ENCODE data around the gene ADCY4. TPM values are rescaled to one million over a fixed set of nuclear protein-coding genes. Genes with fewer than 3 reads are reported as not detected.

ADCY4 gene
- total and polyA plus RNA-seq, 9 donors: 7.8 to 33.3 (median 11.9) TPM

DNA sequence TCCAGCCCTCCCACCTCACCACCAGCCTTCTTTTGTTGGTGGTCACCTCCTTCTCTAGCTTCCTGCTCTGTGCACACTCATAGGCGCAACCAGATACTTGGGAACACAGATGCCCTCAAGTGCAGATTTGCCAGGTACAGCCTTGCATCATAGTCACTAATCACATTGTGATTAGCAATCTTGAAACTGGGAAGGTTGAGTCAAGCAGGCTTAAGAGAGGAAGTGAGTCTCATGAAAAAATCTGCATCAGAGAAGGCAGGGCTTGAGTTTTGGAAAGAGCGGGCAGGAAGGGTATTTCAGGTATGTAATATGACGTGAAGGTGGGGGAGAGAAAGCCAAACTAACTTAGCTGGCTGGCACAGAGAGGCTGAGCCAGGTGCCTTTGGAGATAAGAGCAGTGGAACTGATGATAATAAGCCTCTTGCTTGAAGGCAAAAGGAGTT is 60.7 kb downstream of the ADCY4 start:
- WGBS, 3 donors: 90 to 93% (median 91%) methylated on average over 3 of the region's 3 CpGs
- intact Hi-C loops (cut with DNase I): no loop called here
- H3K27ac ChIP-seq: no peak overlapping the region

GRCh38 chr14:24273422-24273998 is 61.4 kb downstream of the ADCY4 start:
- DNase-seq: no peak
- WGBS, 3 donors: 61 to 79% (median 61%) methylated on average over 3 of the region's 3 CpGs
- no peak overlapping the region for H3K27ac ChIP-seq
- no peaks in the 10 kb centered on the region for H3K9me3 ChIP-seq
- TF ChIP-seq POLR2A (IDR thresholded peaks at IDR 0.05): no peak
- TF ChIP-seq, protein P1, sequence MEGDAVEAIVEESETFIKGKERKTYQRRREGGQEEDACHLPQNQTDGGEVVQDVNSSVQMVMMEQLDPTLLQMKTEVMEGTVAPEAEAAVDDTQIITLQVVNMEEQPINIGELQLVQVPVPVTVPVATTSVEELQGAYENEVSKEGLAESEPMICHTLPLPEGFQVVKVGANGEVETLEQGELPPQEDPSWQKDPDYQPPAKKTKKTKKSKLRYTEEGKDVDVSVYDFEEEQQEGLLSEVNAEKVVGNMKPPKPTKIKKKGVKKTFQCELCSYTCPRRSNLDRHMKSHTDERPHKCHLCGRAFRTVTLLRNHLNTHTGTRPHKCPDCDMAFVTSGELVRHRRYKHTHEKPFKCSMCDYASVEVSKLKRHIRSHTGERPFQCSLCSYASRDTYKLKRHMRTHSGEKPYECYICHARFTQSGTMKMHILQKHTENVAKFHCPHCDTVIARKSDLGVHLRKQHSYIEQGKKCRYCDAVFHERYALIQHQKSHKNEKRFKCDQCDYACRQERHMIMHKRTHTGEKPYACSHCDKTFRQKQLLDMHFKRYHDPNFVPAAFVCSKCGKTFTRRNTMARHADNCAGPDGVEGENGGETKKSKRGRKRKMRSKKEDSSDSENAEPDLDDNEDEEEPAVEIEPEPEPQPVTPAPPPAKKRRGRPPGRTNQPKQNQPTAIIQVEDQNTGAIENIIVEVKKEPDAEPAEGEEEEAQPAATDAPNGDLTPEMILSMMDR (IDR thresholded peaks at IDR 0.05): no peak
- no peaks in the 10 kb centered on the region for H3K36me3 ChIP-seq
- intact Hi-C loops (cut with DNase I): no loop called here
- peaks cover 2% of the 10 kb centered on the region for H3K4me1 ChIP-seq (ENCODE audit: insufficient read depth)
- no peaks in the 10 kb centered on the region for H3K27me3 ChIP-seq
- H3K4me3 ChIP-seq: no peak overlapping the region

More for the DNA sequence above, 60.7 kb downstream of the ADCY4 start:
- TF ChIP-seq POLR2A (IDR thresholded peaks at IDR 0.05) (no peak), EP300 (IDR thresholded peaks at IDR 0.05) (no peak)
- TF ChIP-seq, protein P1 (IDR thresholded peaks at IDR 0.05): no peak
- Histone ChIP-seq H3K4me1 (ENCODE audit: insufficient read depth) (peaks cover 2% of the 10 kb centered on the region), H3K4me3 (no peak overlapping the region), H3K36me3 (no peaks in the 10 kb centered on the region), H3K9me3 (no peaks in the 10 kb centered on the region), H3K27me3 (no peaks in the 10 kb centered on the region)
- no peak for DNase-seq

DNA sequence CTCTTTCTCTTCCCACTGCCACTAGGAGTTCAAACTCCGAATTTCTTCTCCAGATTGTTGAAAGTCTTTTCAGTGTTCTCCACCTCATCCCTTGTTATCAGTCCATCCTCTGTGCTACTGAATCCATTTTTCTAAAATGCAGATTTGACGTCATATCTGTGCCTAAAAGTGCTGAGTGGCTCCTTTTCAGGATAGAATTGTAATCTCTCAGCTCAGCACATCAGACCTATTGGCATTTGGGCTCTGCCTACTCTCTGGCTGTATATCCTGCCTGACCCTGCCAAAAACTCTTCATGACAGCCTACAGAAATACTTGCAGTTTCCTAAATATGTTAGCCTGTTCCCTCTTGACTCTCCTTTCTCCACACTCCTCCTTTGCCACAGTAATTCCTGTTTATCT is 62.4 kb downstream of the ADCY4 start:
- Histone ChIP-seq H3K4me1 (ENCODE audit: insufficient read depth) (peaks cover 2% of the 10 kb centered on the region), H3K9me3 (no peaks in the 10 kb centered on the region), H3K27ac (no peak overlapping the region), H3K27me3 (no peaks in the 10 kb centered on the region), H3K4me3 (no peak overlapping the region), H3K36me3 (no peaks in the 10 kb centered on the region)
- 92 to 98% (median 96%) methylated on average over 2 of the region's 2 CpGs for WGBS, 3 donors
- intact Hi-C loops (cut with DNase I): no loop called here
- TF ChIP-seq EP300 (IDR thresholded peaks at IDR 0.05): no peak
- TF ChIP-seq, protein P1 (IDR thresholded peaks at IDR 0.05): no peak
- no peak for TF ChIP-seq POLR2A (IDR thresholded peaks at IDR 0.05)
- DNase-seq: no peak

- intact Hi-C loops (cut with DNase I): no loop called here
- 14 to 22% (median 17%) methylated on average over 3 of the region's 3 CpGs for WGBS, 3 donors
- TF ChIP-seq POLR2A (IDR thresholded peaks at IDR 0.05) (no peak), EP300 (IDR thresholded peaks at IDR 0.05) (no peak)
- TF ChIP-seq, protein P1 (IDR thresholded peaks at IDR 0.05): no peak
Measured at GRCh38 chr14:24271834-24272263, 63.0 kb downstream of the ADCY4 start.

More at GRCh38 chr14:24271834-24272263, 63.0 kb downstream of the ADCY4 start:
- peak overlapping the region; percentile 73 for H3K4me3 ChIP-seq
- H3K27ac ChIP-seq: peak overlapping the region; percentile 76 to 98
- no peaks in the 10 kb centered on the region for H3K27me3 ChIP-seq
- peaks cover 2% of the 10 kb centered on the region for H3K4me1 ChIP-seq (ENCODE audit: insufficient read depth)
- H3K36me3 ChIP-seq: no peaks in the 10 kb centered on the region
- DNase-seq: no peak
- H3K9me3 ChIP-seq: no peaks in the 10 kb centered on the region

Data from ovary (tissue), 9 donors.